Fibroblast of lung (primary cell): Measurements from ENCODE around the gene JAG2. TPM values are rescaled to one million over a fixed set of nuclear protein-coding genes. Genes with fewer than 3 reads are reported as not detected.

Experiments
- DNase-seq, 2 donors: peaks; one replicate each; pipeline versions ENCODE4 v3.0.0 to v3.0.0-alpha.2; 2010; ENCODE audit warnings: low read depth in 2 of 2
- H2AFZ ChIP-seq: 2 replicates; pipeline ENCODE4 v1.5.1; 2012; ENCODE audit warnings: low read length, control low read depth, inconsistent platforms
- H3K27ac ChIP-seq: 2 replicates; pipeline ENCODE4 v1.5.1; 2011; ENCODE audit warnings: low read length, control low read depth; ENCODE audit not compliant: insufficient read depth
- H3K27me3 ChIP-seq: 2 replicates; pipeline ENCODE4 v1.5.1; 2011; ENCODE audit warnings: mild to moderate bottlenecking, low read length; ENCODE audit not compliant: control insufficient read depth, insufficient read depth
- H3K36me3 ChIP-seq: 2 replicates; pipeline ENCODE4 v1.5.1; 2011; ENCODE audit warnings: low read length; ENCODE audit not compliant: control insufficient read depth, insufficient read depth
- H3K4me1 ChIP-seq: 2 replicates; pipeline ENCODE4 v1.5.1; 2011; ENCODE audit warnings: low read length; ENCODE audit not compliant: control insufficient read depth, insufficient read depth; ENCODE audit errors: extremely low read depth
- H3K4me2 ChIP-seq: 2 replicates; pipeline ENCODE4 v1.5.1; 2011; ENCODE audit warnings: low read length, control low read depth; ENCODE audit not compliant: insufficient read depth; ENCODE audit errors: extremely low read depth
- H3K4me3 ChIP-seq, 4 experiments: fragments of 200-600 bp in 1 of 4; sonication (generic) in 1 of 4; replicated peaks in 1 of 4; 2 replicates each; pipeline ENCODE4 v1.5.1; 2011 to 2016; ENCODE audit warnings: low read length in 4 of 4, low read depth in 3 of 4, mild to moderate bottlenecking in 3 of 4, control low read depth in 2 of 4, inconsistent platforms in 1 of 4, mixed read lengths in 1 of 4; ENCODE audit not compliant: insufficient read depth in 1 of 4; ENCODE audit errors: control extremely low read depth in 1 of 4
- H3K79me2 ChIP-seq: 2 replicates; pipeline ENCODE4 v1.5.1; 2012; ENCODE audit warnings: mild to moderate bottlenecking, low read length, inconsistent platforms; ENCODE audit not compliant: control insufficient read depth, insufficient read depth
- H3K9ac ChIP-seq: 2 replicates; pipeline ENCODE4 v1.5.1; 2011; ENCODE audit warnings: mild to moderate bottlenecking, low read length, control low read depth; ENCODE audit not compliant: insufficient read depth
- H3K9me3 ChIP-seq: 2 replicates; pipeline ENCODE4 v1.5.1; 2012; ENCODE audit warnings: low read depth, low read length; ENCODE audit not compliant: control insufficient read depth, insufficient read depth
- H4K20me1 ChIP-seq: 2 replicates; pipeline ENCODE4 v1.5.1; 2011; ENCODE audit warnings: low read length; ENCODE audit not compliant: control insufficient read depth, insufficient read depth; ENCODE audit errors: extremely low read depth
- CTCF ChIP-seq, 2 donors: IDR thresholded peaks in 1 of 2; conservative IDR thresholded peaks in 1 of 2; 1 replicate in 1 of 2; 2 replicates in 1 of 2; pipeline ENCODE4 v1.5.1; 2011 to 2012; ENCODE audit warnings: low read length in 2 of 2, control low read depth in 1 of 2, inconsistent platforms in 1 of 2, low read depth in 1 of 2, mild to moderate bottlenecking in 1 of 2
- EZH2 ChIP-seq: IDR thresholded peaks from 2 replicates; pipeline ENCODE4 v1.5.1; 2012; ENCODE audit warnings: low read length, control low read depth, mild to moderate bottlenecking; ENCODE audit errors: missing control alignments
- polyA plus RNA-seq, 2 donors: library from polyadenylated mRNA; depleted of rRNA in 1 of 2; stranded (reverse) in 1 of 2; unstranded in 1 of 2; fragments of >200 nt; gene quantifications; 2 replicates each; pipeline ENCODE4 v1.2.1, GENCODE V29; 2011 to 2012; ENCODE audit warnings: missing spikeins in 1 of 2
- total RNA-seq: library from RNA; depleted of rRNA; stranded (reverse); fragments of >200 nt; gene quantifications from 2 replicates; pipeline ENCODE4 v1.2.1, GENCODE V29; 2014

The JAG2 gene
- total and polyA plus RNA-seq, 2 donors (not counting 1 experiment from before 2014, with no cell fraction given) = 0.51 to 1.8 TPM

DNA sequence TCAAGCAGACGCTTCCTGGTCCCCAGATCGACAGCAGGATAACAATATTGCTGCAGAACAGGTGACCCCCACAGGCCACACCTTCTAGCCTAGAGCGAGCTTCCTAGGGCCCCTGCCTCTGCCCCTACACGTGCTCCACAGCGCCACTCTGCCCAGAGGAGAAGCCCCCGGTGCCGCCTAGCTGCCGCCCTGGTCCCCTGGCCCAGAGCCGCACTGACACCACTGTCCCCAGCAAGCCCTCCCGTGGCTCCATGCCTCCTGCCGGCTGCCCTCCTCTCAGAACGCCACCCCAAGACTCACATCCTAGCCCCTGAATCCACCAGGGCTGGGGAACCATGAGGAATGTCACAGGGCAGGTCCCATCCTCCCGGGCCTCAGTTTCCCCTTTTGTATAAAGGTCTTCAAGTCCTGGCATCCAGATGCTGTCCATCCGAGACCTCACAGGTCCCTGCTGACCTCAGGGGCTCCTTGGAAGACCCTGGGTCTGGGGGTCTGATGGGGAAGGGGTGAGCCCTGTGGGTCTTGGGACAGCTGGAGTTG is 31.0 kb downstream of the JAG2 start:
- Histone ChIP-seq H3K4me1 (no peaks in the 10 kb centered on the region), H3K4me3 (no peak overlapping the region), H3K27ac (no peak overlapping the region), H4K20me1 (peaks cover 1% of the 10 kb centered on the region), H3K36me3 (no peaks in the 10 kb centered on the region), H3K4me2 (no peak overlapping the region), H3K27me3 (peaks cover 7% of the 10 kb centered on the region), H3K79me2 (no peaks in the 10 kb centered on the region), H3K9ac (no peak overlapping the region), H2AFZ (no peak overlapping the region), H3K9me3 (no peaks in the 10 kb centered on the region)
- TF ChIP-seq CTCF (conservative IDR thresholded peaks at IDR 0.05 in 1 of 2, IDR thresholded peaks at IDR 0.05 in 1 of 2; ENCODE audit: low read depth in 1 of 2, low read length in 2 of 2) = no peak
- TF ChIP-seq EZH2 = no peak
- DNase-seq = no peak

GRCh38 chr14:105136401-105137322 is 31.9 kb downstream of the JAG2 start:
- Histone ChIP-seq H2AFZ (no peak overlapping the region), H3K27ac (no peak overlapping the region), H3K4me2 (no peak overlapping the region), H4K20me1 (peaks cover 1% of the 10 kb centered on the region), H3K9me3 (no peaks in the 10 kb centered on the region), H3K9ac (no peak overlapping the region), H3K4me1 (no peaks in the 10 kb centered on the region), H3K79me2 (no peaks in the 10 kb centered on the region), H3K4me3 (no peak overlapping the region), H3K36me3 (no peaks in the 10 kb centered on the region), H3K27me3 (peaks cover 7% of the 10 kb centered on the region)
- TF ChIP-seq CTCF (conservative IDR thresholded peaks at IDR 0.05 in 1 of 2, IDR thresholded peaks at IDR 0.05 in 1 of 2; ENCODE audit: low read depth in 1 of 2, low read length in 2 of 2) (no peak), EZH2 (no peak)
- no peak for DNase-seq

- Histone ChIP-seq H3K4me1 (no peaks in the 10 kb centered on the region), H3K27ac (no peak overlapping the region), H3K9me3 (no peaks in the 10 kb centered on the region), H2AFZ (no peak overlapping the region), H3K9ac (no peak overlapping the region), H3K27me3 (peaks cover 7% of the 10 kb centered on the region), H3K79me2 (no peaks in the 10 kb centered on the region), H3K4me2 (no peak overlapping the region), H3K36me3 (no peaks in the 10 kb centered on the region), H3K4me3 (no peak overlapping the region), H4K20me1 (peaks cover 1% of the 10 kb centered on the region)
- DNase-seq = no peak
- TF ChIP-seq CTCF (conservative IDR thresholded peaks at IDR 0.05 in 1 of 2, IDR thresholded peaks at IDR 0.05 in 1 of 2; ENCODE audit: low read depth in 1 of 2, low read length in 2 of 2) = no peak
Observed at GRCh38 chr14:105135700-105136395, 32.7 kb downstream of the JAG2 start.
